OCI-M2 (cell line): ENCODE results near the gene CENPF.

ENCODE experiments used
- DNase-seq: peaks from one replicate; lab custom pipeline; 2025; ENCODE audit not compliant: unreplicated experiment; lab: John Stamatoyannopoulos, UW

The CENPF gene

GRCh38 chr1:214617246-214617645 lies 14.3 kb downstream of the CENPF start:
- no peak for DNase-seq

DNA sequence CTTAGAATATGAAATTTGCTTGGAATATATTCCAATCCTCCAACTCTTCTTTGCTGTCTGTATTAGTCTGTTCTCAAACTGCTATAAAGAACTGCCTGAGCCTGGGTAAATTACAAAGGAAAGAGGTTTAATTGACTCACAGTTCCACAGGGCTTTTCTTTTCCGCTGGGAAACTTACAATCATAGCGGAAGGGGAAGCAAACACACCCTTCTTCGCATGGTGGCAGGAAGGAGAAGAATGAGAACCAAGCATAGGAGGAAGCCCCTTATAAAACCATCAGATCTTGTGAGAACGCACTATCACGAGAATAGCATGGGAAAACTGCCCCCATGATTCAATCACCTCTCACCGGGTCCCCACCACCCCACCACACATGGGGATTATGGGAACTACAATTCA lies 14.8 kb downstream of the CENPF start:
- no peak for DNase-seq

DNA sequence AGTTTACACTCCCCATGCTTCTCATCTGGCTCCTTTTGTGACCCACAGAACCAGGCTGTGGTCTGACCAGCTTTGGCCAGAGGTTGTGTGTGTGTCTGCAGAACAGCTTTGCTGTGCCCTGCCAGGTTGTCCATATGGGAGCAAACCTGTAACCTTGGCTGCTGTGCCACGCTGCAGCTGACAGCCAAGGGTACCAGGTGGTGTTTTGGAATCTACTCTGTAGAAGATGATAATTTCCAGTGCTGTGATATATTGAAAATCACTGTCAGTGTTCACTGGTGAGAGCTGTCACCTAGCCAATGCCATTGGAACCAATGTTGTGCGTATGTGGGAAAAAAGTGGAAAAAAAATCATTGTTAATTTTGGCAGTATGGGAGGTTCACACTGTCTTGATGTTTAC lies 18.2 kb downstream of the CENPF start:
- no peak for DNase-seq

DNA sequence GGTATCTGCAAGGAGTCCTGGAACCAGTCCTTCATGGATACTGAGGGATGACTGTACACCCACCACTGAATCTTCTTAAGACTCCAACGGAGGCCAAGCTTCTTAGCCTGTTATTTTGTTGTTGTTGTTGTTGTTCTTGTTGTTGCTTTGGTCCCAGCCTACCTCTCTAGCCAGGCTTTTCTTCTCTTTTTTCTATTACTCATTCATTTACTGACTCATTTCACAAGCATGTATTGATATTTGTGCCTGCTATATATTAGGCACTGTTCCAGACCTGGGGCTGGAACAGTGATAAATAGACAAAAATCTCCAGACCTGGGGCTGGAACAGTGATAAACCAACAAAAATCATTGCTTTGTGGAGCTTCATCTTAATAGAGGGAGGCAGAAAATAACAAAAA lies 20.4 kb downstream of the CENPF start:
- no peak for DNase-seq

- no peak for DNase-seq
Measured at GRCh38 chr1:214632091-214632490, 29.1 kb downstream of the CENPF start.

GRCh38 chr1:214633686-214634085 lies 30.7 kb downstream of the CENPF start:
- no peak for DNase-seq

DNA sequence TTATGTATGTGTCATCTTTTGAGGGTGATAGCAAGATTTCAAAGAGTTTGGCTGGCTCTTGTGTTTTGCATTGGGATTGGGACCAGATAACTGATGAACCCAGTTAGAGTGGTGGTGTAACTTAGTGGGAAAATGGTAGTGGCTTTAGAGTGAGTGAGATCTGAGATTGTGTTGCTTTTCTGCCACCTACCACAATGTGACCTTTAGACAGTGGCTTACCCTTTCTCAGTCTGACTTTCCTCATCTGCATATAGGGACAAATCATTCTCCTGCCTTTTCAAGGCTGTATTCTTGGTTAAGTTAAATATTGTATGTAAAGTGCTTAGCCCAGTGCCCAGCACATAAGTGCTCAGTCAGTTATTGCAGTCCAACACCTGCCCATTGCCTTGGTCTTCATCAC lies 31.3 kb downstream of the CENPF start:
- no peak for DNase-seq

GRCh38 chr1:214635086-214635485 lies 32.1 kb downstream of the CENPF start:
- DNase-seq: no peak

DNA sequence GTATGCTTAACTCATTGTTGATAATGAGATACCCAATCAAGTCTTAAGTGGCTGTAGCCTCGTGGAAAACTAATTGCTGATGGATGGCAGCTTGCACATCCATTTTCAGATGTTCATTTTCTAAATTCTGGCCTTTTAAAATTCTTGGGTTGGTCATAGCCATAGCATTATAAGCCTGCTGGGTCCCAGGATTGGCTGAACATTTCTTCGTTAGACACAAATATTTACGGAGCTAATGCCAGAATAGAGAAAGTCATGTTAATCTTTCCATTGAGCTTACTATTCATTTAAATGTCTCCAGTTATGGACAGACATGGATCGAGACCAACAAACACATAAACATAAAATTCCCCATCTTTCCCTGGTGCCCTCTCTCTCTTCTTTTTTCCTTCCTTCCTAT lies 32.5 kb downstream of the CENPF start:
- no peak for DNase-seq

GRCh38 chr1:214636436-214636835 lies 33.4 kb downstream of the CENPF start:
- no peak for DNase-seq

- no peak for DNase-seq
Measured at GRCh38 chr1:214637125-214637524, 34.1 kb downstream of the CENPF start.

GRCh38 chr1:214637722-214638458 lies 34.9 kb downstream of the CENPF start:
- DNase-seq: no peak

GRCh38 chr1:214638459-214638807 lies 35.4 kb downstream of the CENPF start:
- DNase-seq: no peak

DNA sequence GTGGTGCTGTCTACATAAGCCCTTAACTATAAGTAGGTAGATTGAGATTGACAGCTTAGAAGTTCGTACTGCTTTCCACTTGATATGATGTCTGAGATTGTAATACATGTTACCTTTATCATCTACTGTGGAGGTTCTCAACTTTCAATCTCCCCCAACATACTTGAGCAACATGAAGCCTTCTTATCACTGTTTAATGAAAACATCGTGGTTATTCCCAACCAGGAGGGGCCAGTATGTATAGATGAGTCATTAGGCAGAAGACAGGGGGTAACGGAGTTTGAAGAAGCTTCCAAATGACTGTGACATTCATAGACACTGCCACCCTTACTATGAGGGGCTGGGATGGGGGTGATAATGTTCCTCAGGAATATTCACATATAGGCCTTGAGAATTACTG lies 36.0 kb downstream of the CENPF start:
- no peak for DNase-seq

GRCh38 chr1:214640431-214641213 lies 37.6 kb downstream of the CENPF start:
- DNase-seq: no peak

- DNase-seq: no peak
Measured at GRCh38 chr1:214641214-214641895, 38.4 kb downstream of the CENPF start.

GRCh38 chr1:214643030-214643429 lies 40.0 kb downstream of the CENPF start:
- no peak for DNase-seq

- DNase-seq: no peak
Measured at GRCh38 chr1:214645712-214646111, 42.7 kb downstream of the CENPF start.

- DNase-seq: no peak
Measured at GRCh38 chr1:214648801-214649200, 45.8 kb downstream of the CENPF start.

GRCh38 chr1:214649607-214650006 lies 46.6 kb downstream of the CENPF start:
- no peak for DNase-seq

DNA sequence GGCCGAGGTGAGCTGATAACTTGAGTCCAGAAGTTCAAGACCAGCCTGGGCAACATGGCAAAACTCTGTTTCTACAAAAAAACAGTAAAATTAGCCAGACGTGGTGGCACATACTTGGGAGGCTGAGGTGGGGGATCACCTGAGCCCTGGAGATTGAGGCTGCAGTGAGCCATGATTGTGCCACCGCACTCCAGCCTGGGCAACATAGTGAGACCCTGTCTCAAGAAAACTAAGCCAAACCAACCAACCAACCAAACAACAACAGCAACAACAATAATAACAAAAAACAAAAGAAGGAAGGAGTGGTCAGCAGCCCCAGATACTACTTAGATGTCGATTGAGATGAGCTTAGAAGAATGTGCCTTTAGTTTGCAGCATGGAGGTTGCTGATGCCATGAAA lies 47.7 kb downstream of the CENPF start:
- no peak for DNase-seq

GRCh38 chr1:214657299-214657698 lies 54.3 kb downstream of the CENPF start:
- no peak for DNase-seq
